Stromal cell of bone marrow (primary cell): ENCODE results near the gene AUTS2.

Experiments used
- DNase-seq: peaks from one replicate; pipeline ENCODE4 v3.0.0-alpha.2; 2012; ENCODE audit warnings: low read depth

The AUTS2 gene

DNA sequence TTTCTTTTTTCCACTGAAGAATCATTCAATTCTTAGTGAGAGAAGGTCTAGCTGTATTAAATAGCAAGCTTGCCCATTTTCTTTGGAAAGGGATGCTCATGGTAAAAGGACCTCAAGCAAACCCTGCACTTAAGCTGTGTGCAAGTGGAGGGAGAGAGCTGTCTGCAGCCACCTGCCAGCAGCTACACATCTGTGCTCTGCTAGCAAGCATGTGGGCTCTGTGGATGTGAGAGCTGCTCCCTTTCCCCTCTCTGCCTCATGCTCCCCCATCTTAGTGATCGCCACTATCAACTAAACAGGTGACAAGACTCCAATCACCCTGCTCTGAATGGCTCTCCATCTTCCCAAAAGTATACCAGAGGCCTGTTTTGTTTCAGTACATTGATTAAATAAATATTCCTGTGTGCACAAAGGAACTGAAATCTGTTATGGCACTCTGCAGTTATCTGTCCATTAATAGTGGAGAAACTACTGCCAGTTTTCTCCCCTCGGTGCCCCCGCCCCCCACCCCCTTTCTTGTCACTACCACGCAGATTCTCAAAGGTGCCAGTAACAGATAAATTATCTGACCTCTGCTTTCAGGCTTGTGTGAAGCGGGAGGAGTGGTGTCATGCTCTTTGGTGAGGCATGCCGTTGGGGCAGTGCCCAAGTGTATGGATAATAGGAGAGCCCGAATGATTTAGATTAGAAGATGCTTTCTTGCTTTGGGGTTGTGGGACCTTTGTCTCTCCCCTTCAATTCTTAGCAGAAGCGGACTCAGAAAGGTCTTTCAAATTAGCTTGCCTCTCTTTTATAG lies 26.4 kb downstream of the AUTS2 start:
- no peak for DNase-seq

- no peak for DNase-seq
These were observed 27.0 kb downstream of the AUTS2 start for GRCh38 chr7:69625238-69625637.

DNA sequence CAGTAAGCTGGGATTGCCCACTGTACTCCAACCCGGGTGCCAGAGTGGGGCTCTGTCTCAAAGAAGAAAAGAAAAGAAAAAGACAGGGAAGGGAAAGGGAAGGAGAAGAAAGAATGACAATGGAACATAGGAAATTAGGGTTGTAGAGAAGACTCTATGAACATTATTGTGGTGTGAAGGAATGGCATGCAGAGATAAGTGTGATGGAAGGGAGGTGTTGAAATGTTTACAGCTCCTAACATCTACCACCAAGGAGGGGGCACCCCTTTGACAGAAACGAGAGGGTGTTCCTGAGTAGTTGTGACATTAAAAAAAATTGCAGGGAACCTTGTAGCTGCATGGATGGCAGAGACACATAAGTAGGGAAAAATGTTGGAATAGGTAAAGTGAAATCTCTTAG lies 27.5 kb downstream of the AUTS2 start:
- DNase-seq = no peak

DNA sequence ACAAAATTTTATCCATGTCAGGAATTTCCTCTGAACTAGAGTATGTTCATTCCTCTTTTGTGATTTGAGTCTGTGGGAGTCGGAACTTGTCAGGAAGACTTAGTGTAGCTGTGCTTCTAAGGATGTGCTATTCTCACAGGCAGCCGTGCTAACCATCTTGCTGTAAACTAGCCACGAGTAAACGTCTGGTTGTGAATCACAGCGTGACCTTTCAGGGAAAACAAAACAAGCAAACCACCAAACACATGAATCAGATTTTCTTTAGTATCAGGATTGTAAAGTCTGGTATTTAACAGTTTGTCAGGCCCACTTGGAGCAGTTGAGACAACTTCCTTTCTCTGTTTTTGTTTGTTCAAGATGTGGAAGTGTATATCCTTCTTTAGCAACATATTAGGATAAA lies 32.0 kb downstream of the AUTS2 start:
- DNase-seq = peak; percentile 77

GRCh38 chr7:69631131-69631530 lies 32.9 kb downstream of the AUTS2 start:
- no peak for DNase-seq

- DNase-seq = no peak
These were observed 34.0 kb downstream of the AUTS2 start for GRCh38 chr7:69632280-69632679.

- DNase-seq = no peak
These were observed 35.0 kb downstream of the AUTS2 start for GRCh38 chr7:69633122-69633831.

GRCh38 chr7:69635555-69636185 lies 37.4 kb downstream of the AUTS2 start:
- DNase-seq = no peak

GRCh38 chr7:69638674-69639073 lies 40.4 kb downstream of the AUTS2 start:
- no peak for DNase-seq

DNA sequence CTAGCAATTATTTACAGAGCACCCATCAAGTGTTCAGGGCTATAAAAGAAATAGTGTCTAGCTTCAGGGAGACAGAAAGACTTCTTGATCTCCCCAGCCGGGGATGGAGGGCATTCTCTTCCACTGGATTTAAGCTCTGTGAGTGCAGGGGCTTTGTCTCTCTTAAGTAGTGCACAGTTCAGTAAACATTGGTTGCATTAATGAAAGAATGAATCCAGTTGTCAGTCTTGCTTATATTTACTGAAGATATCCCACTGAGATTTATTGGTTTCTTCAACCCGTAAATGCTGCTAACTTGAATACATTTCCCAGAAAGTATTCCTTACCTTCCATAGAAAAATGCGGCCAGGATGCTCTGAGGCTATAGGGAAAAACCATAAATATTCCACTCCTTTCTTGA lies 41.9 kb downstream of the AUTS2 start:
- no peak for DNase-seq

DNA sequence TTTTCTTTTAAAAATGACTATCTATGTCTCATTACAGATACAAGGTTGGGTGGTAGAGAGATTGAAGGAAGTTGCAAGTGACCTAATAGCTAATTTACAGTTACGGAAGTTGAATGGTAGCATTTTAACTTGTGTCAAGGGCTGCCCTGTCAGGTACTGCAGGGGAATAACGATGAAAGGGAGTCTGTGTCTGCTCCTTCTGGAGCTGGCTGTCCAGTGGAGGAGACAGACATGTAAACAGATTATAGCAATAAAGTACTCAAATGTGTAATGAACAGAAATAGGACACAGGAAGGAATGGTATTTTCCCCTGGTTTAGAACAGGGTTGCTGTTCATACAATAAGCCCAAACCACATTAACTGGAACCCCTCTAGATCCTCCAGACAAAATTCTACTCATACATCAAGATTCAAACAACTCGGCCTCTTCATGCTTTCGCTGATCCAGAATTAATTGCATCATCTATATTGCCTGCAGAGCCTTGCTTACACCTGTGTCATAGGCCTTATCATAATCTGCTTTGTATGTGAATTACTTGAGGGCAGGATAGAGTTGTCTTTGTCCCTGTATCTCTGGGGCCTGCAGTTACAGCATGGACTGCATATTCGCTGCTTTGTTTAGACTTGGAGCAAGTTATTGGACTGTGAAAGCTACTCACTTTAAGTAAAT lies 42.8 kb downstream of the AUTS2 start:
- no peak for DNase-seq

DNA sequence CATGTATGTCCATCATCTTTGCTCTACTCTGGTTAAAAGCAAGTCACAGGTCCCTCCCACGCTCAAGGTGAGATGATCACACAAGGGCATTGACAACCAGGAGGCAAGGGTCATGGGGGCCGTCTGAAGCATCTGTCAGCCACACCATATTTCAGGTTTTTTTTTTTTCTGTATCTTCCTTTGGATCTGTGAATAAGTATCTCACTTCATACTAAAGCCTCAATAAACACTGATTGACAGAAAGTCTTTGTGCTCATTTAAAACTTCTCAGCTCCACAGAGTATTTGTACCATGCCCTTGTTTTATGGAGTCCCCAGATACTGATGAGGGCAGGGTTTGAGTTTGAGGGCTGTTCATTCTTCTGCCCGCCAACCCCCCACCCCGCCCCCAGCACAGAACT lies 45.0 kb downstream of the AUTS2 start:
- no peak for DNase-seq

DNA sequence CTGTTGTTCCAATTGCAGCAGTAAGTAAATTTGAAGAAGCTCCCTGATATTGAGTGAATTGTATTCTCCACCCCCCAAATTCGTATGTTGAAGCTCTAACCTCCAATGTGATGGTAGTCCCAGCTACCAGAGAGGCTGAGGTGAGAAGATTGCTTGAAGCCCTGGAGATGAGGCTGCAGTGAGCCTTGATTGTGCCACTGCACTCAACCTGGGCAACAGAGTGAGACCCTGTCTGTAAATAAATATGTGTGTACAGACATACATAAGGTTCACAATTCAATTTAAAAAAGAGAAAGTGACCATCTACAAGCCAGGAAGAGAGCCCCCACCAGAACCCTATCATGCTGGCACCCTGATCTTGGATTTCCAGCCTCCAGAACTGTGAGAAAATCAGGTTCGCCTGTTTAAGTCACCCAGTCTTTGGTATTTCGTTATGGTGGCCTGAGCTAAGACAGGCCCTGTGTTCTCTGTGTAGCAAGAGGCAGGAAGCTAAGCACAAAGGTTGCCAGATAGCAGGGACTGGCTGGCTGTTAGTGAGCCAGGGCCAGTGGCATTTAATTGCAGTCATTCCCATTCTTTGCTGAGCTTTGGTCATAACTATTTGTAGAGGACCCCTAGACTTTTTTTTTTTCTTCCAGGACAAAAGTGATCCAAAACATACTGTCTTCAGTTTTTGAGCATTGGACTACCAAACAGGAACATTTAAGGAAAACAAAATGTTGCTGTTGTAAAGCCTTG lies 45.6 kb downstream of the AUTS2 start:
- DNase-seq = no peak

DNA sequence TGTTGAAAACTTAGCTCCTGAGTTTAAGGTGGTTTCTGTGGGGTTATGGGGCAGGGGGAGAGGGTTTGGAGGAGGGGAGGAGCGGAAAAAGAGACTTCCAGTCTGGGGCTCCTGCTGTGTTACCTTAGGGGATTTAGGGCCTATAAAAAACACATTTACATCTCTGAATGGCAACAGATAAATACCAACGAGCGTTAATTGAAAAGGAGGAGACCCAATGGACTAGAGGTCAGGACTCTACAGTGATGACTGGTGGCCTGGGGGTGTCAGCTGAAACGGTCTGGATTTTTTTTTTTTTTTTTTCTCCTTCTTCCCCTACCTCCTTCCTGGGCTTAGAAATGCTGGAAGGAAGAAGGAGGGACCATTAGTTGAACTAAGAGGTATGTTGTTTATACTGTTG lies 47.4 kb downstream of the AUTS2 start:
- no peak for DNase-seq

DNA sequence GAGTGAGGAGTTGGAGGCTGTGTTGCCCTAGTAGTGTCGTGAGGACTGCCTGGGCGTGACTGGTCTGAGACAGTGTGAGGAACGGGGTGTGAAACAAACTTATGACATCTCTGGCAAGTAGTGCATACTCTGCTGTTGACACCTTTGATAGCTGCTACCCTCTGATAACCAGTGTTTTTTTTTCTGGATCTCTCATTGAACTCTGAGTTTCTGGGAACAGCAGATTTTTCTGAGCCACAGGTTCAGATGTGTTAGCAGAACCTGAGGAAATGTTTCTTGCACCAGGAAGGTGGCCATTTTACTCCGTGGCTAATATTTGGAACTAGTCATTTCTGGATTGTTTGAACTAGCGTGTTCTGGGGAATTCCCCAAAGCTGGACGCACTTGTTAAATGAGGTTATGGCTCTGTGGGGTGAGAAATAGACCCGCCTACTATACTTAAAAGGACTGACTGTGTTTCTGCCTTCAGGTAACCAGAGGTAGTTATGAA lies 52.9 kb downstream of the AUTS2 start:
- DNase-seq = no peak

DNA sequence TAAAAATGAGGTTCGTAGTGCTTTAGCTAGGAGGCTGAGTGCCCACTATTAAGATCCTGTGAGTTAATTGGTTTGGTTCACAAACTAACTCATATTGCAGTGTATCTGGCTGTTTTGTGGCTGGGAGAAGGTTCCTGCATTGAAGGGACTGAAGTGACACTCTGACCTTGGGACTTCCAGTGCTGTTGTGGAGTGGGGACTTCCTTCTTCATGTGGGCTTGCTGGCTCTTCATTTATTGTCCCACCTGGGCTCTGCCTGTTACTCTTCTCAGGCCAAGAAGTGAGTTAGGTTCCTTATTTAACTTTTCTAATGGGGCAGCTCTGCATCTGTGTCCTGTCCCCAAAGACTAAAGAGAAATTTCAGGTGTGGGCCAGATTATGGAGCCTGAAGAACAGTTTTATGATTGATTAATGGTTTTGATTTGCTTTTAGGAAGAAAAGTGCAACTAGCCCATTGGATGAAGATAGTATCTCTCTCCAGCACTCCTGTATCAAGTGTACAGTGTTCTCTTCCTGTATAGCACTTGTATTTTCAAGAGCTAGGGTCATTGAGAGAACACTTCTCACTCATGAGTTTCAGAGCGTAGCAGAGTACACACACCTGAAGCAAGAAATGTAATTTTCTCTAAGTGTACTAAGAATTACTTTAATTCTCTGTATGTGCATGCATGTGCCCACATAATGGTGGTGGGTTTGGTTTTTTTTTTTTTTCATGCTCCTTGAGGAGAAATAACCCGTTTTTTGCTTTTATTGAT lies 54.8 kb downstream of the AUTS2 start:
- no peak for DNase-seq

DNA sequence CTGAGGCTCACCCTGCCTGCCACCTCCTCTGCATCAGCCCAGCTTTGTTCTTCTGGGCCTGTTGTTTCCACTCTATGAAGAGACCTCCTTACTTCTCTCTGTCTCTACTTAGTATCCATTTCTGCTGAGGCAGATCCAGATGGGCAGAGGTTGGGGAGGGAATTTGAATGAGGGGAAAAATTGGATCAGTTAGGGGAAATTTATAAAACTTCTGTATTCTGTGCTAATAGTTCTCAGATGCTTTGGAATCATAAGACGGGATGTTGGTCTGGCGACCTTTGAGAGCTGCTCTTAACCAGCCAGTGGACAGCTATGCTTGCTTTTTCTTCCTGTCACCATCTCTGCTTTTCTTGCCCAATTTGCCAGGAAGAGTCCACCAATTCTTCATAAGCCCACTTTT lies 55.5 kb downstream of the AUTS2 start:
- no peak for DNase-seq

GRCh38 chr7:69654381-69654780 lies 56.1 kb downstream of the AUTS2 start:
- DNase-seq = no peak

DNA sequence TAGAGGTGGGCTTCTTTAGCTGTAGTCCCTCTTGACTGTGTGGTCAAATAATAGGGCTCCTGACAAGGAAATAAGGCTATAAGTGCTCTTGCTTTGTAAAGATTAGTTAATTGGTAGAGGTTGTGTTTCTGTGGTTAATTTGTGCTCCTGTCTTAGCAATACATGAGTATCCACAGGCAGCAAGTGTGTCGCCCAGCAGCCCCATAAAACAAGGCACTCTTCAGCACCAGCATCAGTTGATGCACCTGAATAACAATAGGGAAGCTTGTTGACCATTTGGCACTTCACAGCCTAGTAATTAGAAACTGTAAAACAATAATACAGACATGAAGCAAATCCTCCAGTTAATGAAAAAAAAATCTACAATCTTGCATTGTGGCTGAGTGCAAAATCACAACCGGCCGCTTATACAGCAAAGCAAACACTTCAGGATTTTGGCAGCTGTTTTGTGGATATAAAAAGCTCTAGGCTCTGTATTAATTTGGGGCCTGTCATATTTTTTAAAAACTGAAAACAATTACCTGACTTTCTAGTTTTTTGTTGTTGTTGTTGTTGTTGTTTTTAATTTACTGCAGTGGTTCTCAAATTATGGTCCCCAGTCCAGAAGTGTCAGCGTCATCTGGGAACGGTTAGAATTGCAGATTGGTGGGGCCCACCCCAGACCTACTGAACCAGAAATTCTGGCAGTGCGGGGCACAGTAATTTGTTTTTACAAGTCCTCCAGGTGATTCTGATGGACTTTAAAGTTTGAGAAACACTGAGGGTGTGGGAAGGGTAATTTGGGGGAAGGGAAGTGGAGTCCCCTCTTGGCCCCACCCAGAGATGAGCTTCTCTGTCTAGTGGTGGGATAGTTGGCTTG lies 56.8 kb downstream of the AUTS2 start:
- DNase-seq = no peak

DNA sequence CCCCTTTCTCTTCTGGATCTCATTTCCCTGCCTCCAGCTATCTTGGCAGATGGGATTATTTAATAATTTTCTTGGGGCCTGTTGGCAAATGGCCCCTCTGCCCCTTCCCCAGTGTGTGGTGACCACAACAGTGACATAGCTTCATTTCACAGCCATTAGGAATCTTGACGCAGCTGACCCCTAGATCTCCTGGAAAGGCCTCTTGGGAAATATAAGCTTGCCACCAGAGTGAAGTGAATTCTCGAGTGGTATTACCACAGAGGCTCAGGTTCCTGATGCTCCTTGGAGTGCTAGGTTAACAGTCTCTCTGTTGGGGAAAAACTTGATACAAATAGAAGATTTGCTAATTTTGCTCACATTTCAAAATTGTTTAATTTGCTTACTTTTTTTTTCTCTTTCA lies 57.8 kb downstream of the AUTS2 start:
- no peak for DNase-seq
